K562 (cell line): ENCODE measurements around the gene AIG1. TPM values are rescaled to one million over a fixed set of nuclear protein-coding genes. Genes with fewer than 3 reads are reported as not detected.

Experiments used
- ATAC-seq: fragments of 200-7000 bp; cut with Tn5 transposase; 3 replicates; pipeline ENCODE4 v1.9.1; 2020; ENCODE audit warnings: moderate library complexity
- BruUV-seq: library from RNA; stranded (reverse); fragments of 400-500 nt; replicated peaks from 2 replicates; lab custom pipeline; 2021; lab: Mats Ljungman, UMichigan
- CTCF ChIA-PET: fragments of 300-600 bp; formaldehyde crosslinking; extraction: SDS; loops from one replicate; lab custom pipeline; 2021; ENCODE audit warnings: low intra/inter-chr PET ratio; lab: Yijun Ruan, JAX
- POLR2A ChIA-PET: fragments of 300-600, 350-650 bp; sonication (Branson Sonifier 250); formaldehyde crosslinking; extraction: SDS; loops from one replicate; lab custom pipeline; 2021; ENCODE audit warnings: antibody characterized with exemption, inconsistent platforms; lab: Yijun Ruan, JAX
- DNase-seq, 4 experiments: peaks; one replicate each; pipeline versions ENCODE4 v3.0.0 to v3.0.0-alpha.2; 2011 to 2018; ENCODE audit warnings: low spot score in 3 of 4, mixed read lengths in 3 of 4; ENCODE audit errors: extremely low read depth in 1 of 4
- FAIRE-seq: peaks from 2 replicates; lab custom pipeline; 2011; peaks lifted over from hg19 to GRCh38; lab: Jason Lieb, UNC
- H2AFZ ChIP-seq: 2 replicates; pipeline ENCODE4 v1.6.0; 2011; ENCODE audit warnings: low read depth, low read length, control low read depth, inconsistent platforms
- H3K27ac ChIP-seq: fragments of 200-600 bp; 3 replicates; pipeline ENCODE4 v1.8.0; 2011; ENCODE audit warnings: low read depth, mild to moderate bottlenecking, control low read depth, inconsistent platforms, low read length, moderate library complexity, mixed read lengths; ENCODE audit errors: extremely low read depth
- H3K27me3 ChIP-seq, 2 experiments: fragments of 300-600 bp in 1 of 2; 2 replicates in 1 of 2; 3 replicates in 1 of 2; pipeline versions ENCODE4 v1.6.0 to v1.8.0; 2011; ENCODE audit warnings: inconsistent platforms in 2 of 2, low read length in 2 of 2, mild to moderate bottlenecking in 1 of 2, mixed read lengths in 1 of 2, moderate library complexity in 1 of 2; ENCODE audit not compliant: control insufficient read depth in 2 of 2, insufficient read depth in 2 of 2
- H3K36me3 ChIP-seq: fragments of 300-600 bp; 3 replicates; pipeline ENCODE4 v1.8.0; 2011; ENCODE audit warnings: mild to moderate bottlenecking, low read length, inconsistent platforms; ENCODE audit not compliant: control insufficient read depth, insufficient read depth
- H3K4me1 ChIP-seq, 2 experiments: fragments of 200-600 bp in 1 of 2; replicated peaks in 1 of 2; 2 replicates in 1 of 2; 3 replicates in 1 of 2; pipeline versions ENCODE4 v1.5.1 to v1.8.0; 2011; ENCODE audit warnings: inconsistent platforms in 2 of 2, low read length in 2 of 2, mild to moderate bottlenecking in 1 of 2, mixed read lengths in 1 of 2, moderate library complexity in 1 of 2; ENCODE audit not compliant: control insufficient read depth in 2 of 2, insufficient read depth in 2 of 2
- H3K4me2 ChIP-seq: 2 replicates; pipeline ENCODE4 v1.6.1; 2011; ENCODE audit warnings: low read length, control low read depth, inconsistent platforms, mixed read lengths; ENCODE audit not compliant: insufficient read depth
- H3K4me3 ChIP-seq: fragments of 200-600 bp; sonication (generic), shearing (Covaris generic); 2 replicates; pipeline ENCODE4 v1.5.1; 2016; ENCODE audit warnings: control low read depth, inconsistent platforms
- H3K79me2 ChIP-seq: fragments of 200-600 bp; 3 replicates; pipeline ENCODE4 v1.8.0; 2011; ENCODE audit warnings: low read length, inconsistent platforms; ENCODE audit not compliant: control insufficient read depth, insufficient read depth
- H3K9ac ChIP-seq, 2 experiments: 2 replicates each; pipeline versions ENCODE4 v1.6.0 to v1.6.1; 2011; ENCODE audit warnings: low read depth in 2 of 2, low read length in 2 of 2, control low read depth in 1 of 2, inconsistent platforms in 1 of 2, mild to moderate bottlenecking in 1 of 2, mixed read lengths in 1 of 2; ENCODE audit not compliant: insufficient read depth in 1 of 2
- H3K9me1 ChIP-seq: one replicate; pipeline ENCODE4 v1.6.0; 2011; ENCODE audit warnings: inconsistent platforms, mild to moderate bottlenecking, low read length, moderate library complexity; ENCODE audit not compliant: control insufficient read depth, insufficient read depth
- H3K9me3 ChIP-seq: replicated peaks from 2 replicates; pipeline ENCODE4 v1.5.1; 2011; ENCODE audit warnings: low read depth, low read length, inconsistent platforms; ENCODE audit not compliant: control insufficient read depth, insufficient read depth
- H4K20me1 ChIP-seq: replicated peaks from 2 replicates; pipeline ENCODE4 v1.6.1; 2011; ENCODE audit warnings: low read length, inconsistent platforms, mixed read lengths; ENCODE audit not compliant: control insufficient read depth, insufficient read depth
- BRD4 ChIP-seq: fragments of 200-600 bp; sonication (generic); IDR thresholded peaks from 2 replicates; pipeline ENCODE4 v1.6.1; 2017; ENCODE audit warnings: inconsistent platforms
- CHD2 ChIP-seq: IDR thresholded peaks from 2 replicates; pipeline ENCODE4 v1.6.1; 2011; ENCODE audit warnings: low read depth, low read length
- FUS ChIP-seq: fragments of 200-400 bp; formaldehyde crosslinking; optimal IDR thresholded peaks from 2 replicates; pipeline ENCODE3; 2017; ENCODE audit warnings: low read depth, low read length
- HMBOX1 ChIP-seq: sonication (generic); IDR thresholded peaks from 2 replicates; pipeline ENCODE4 v1.6.1; 2016
- KAT7 ChIP-seq: sonication (generic); formaldehyde crosslinking; IDR thresholded peaks from 2 replicates; pipeline ENCODE4 v1.8.0; 2022; ENCODE audit warnings: missing genetic modification reagents, mild to moderate bottlenecking, borderline replicate concordance
- L3MBTL2 ChIP-seq: fragments of 450-650 bp; IDR thresholded peaks from 2 replicates; pipeline ENCODE4 v1.6.1; 2016; ENCODE audit warnings: mild to moderate bottlenecking, moderate library complexity
- MBD2 ChIP-seq: sonication (generic); IDR thresholded peaks from 2 replicates; pipeline ENCODE4 v1.6.1; 2016; ENCODE audit warnings: low read depth, borderline replicate concordance
- RBM17 ChIP-seq: fragments of 200-400 bp; formaldehyde crosslinking; IDR thresholded peaks from 2 replicates; pipeline ENCODE4 v1.6.1; 2017; ENCODE audit warnings: low read depth, mild to moderate bottlenecking, low read length, borderline replicate concordance
- SMARCE1 ChIP-seq: fragments of 450-650 bp; IDR thresholded peaks from 2 replicates; pipeline ENCODE4 v1.7.1; 2016; ENCODE audit warnings: mild to moderate bottlenecking
- STAG1 ChIP-seq: sonication (generic); formaldehyde crosslinking; IDR thresholded peaks from 2 replicates; pipeline ENCODE4 v1.5.0; 2020; ENCODE audit warnings: missing genetic modification reagents, borderline replicate concordance
- ZBTB1 ChIP-seq: sonication (generic); formaldehyde crosslinking; IDR thresholded peaks from 2 replicates; pipeline ENCODE4 v1.8.1; 2023; ENCODE audit warnings: missing genetic modification reagents, low read depth, mild to moderate bottlenecking, borderline replicate concordance
- ZNF197 ChIP-seq: fragments of 200-800 bp; sonication (Bioruptor generic); IDR thresholded peaks from 2 replicates; pipeline ENCODE4 v1.6.1; 2016; ENCODE audit warnings: low read depth, missing genetic modification characterization, missing compliant biosample characterization
- ZNF778 ChIP-seq: fragments of 450-650 bp; formaldehyde crosslinking; IDR thresholded peaks from 2 replicates; pipeline ENCODE4 v1.4.0; 2020; ENCODE audit warnings: mild to moderate bottlenecking, moderate library complexity
- WGBS: fragments of 100-300 bp; shearing (Covaris generic); methylation state at CpG from one replicate; pipeline ENCODE4 v1.1.6; 2016; ENCODE audit warnings: low coverage, mixed read lengths; ENCODE audit not compliant: insufficient coverage; ENCODE audit errors: missing lambda C conversion rate; 5-methylcytosine and 5-hydroxymethylcytosine counted together
- in situ Hi-C: fragments of 300-500 bp; cut with MboI; formaldehyde crosslinking; loops from 4 replicates; pipeline ENCODE4 v1.15.0; 2018; ENCODE audit warnings: inconsistent platforms, mixed read lengths
- intact Hi-C: fragments of 100-400 bp; cut with micrococcal nuclease; formaldehyde crosslinking; loops from 2 replicates; pipeline ENCODE4 v1.14.2; 2022
- polyA plus RNA-seq, 8 experiments: library from polyadenylated mRNA; depleted of rRNA in 4 of 8; stranded (reverse) in 5 of 8; unstranded in 3 of 8; fragments of >200 nt; fragmentation: Nextera tagmentation in 2 of 8; fragmentation: Illumina TruSeq in 1 of 8; extraction: Ambion mirVana in 2 of 8; extraction: Trizol in 1 of 8; gene quantifications; 2 replicates each; pipeline versions ENCODE4 v1.2.1 to v1.2.3, GENCODE V29; 2011 to 2014; ENCODE audit warnings: inconsistent platforms in 1 of 8, missing spikeins in 1 of 8
- total RNA-seq, 7 experiments: library from RNA; depleted of rRNA in 6 of 7; stranded (reverse); fragments of >200 nt in 6 of 7; fragmentation: Illumina TruSeq in 2 of 7; extraction: Trizol in 2 of 7; gene quantifications; 2 replicates each; pipeline versions ENCODE4 v1.2.1 to v1.2.3, GENCODE V29; 2011 to 2021; ENCODE audit warnings: low replicate concordance in 1 of 7
- TF ChIP-seq, protein P1 (sequence below): fragments of 450-650 bp; IDR thresholded peaks from 2 replicates; pipeline ENCODE4 v1.6.1; 2016; ENCODE audit warnings: mild to moderate bottlenecking
- TF ChIP-seq, protein P2 (sequence below): fragments of 250-450 bp; sonication (Bioruptor Pico); IDR thresholded peaks from 2 replicates; pipeline ENCODE4 v1.8.0; 2022; ENCODE audit warnings: inconsistent platforms, mild to moderate bottlenecking, moderate library complexity, borderline replicate concordance
- TF ChIP-seq, protein P3 (sequence below): fragments of 450-650 bp; IDR thresholded peaks from 2 replicates; pipeline ENCODE4 v1.6.1; 2016; ENCODE audit warnings: missing biosample characterization, missing genetic modification characterization

Gene AIG1
- total and polyA plus RNA-seq, 9 of the 15 experiments (the other 6 are each of a cell fraction or from before 2014, with no cell fraction given), result 74.8 to 333 (median 127) TPM

DNA sequence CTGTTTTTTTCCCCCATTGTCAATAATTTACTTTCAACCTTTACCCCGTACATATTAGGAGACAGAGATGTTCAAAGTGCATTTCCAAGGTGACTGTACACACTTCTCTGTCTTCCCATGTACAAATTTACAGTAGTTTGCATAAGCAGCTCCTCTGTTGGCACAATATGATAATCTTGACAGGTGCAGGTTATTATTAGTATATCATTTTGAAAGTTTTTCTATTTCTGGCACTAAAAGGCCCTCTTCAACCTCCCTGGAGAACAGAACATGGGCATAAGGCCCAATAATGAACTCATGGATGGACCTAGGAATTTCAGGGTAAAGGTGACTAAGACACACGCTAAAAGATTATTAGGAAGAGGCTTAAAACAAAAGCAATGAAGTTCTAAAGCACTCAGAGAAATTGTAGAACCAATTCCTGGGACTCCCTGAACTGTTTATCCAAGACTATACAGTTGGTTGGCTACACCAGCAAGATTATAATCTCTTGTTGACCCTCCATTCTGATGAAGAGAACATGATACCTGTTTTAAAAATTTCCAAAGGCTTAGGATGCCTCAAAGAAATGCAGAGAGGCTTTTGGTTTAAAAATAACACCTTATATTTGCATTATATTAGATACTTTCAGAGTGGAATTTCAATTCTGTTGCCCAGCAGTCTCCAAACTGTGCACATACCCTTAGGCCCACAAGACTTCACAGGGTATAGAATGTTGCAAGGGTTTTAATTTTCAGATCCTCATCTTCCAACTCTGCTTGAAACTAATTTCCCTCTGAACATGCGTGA, 1.1 kb downstream of the AIG1 start:
- Histone ChIP-seq H4K20me1 (no peaks in the 10 kb centered on the region), H3K27me3 (no peaks in the 10 kb centered on the region), H2AFZ (peak overlapping the region; percentile 93), H3K4me3 (peak overlapping the region; percentile 59), H3K9me1 (no peaks in the 10 kb centered on the region), H3K9me3 (peaks cover 8% of the 10 kb centered on the region), H3K4me1 (peaks cover 9 to 40% of the 10 kb centered on the region in 2 experiments; a peak in 4 of 5 replicates), H3K36me3 (peaks cover 9% of the 10 kb centered on the region; the same call in 2 of the 3 replicates), H3K27ac (peak overlapping the region; percentile 79), H3K79me2 (peaks cover 48% of the 10 kb centered on the region), H3K9ac (peak overlapping the region in 1 of 2 experiments; percentile 61; a peak in 2 of 4 replicates), H3K4me2 (peak overlapping the region; percentile 91)
- DNase-seq (no peak), ATAC-seq (no peak; the same call in 2 of the 3 replicates), FAIRE-seq (no peak)
- ChIA-PET POLR2A (interaction anchor here (1.0 kb wide), 1 partner anchor 23 kb away, joined by 3 read pairs; no protein-coding TSS in a partner anchor), CTCF (no interaction called here)
- intact Hi-C loops (loop anchor here (5.0 kb wide), 1 partner anchor 119 kb away; no protein-coding TSS in a partner anchor), in situ Hi-C loops (no loop called here)
- TSS peak; percentile 64 for BruUV-seq
- WGBS, result 27% methylated on average over 3 of the region's 3 CpGs
- TF ChIP-seq BRD4 (0 out of 2 replicates have a peak, but pooled peaks have one; percentile 26), FUS (no peak), HMBOX1 (no peak), ZNF197 (no peak), ZNF778 (no peak), KAT7 (0 out of 2 replicates have a peak, but pooled peaks have one; percentile 13), SMARCE1 (no peak), MBD2 (no peak), RBM17 (no peak), ZBTB1 (no peak), STAG1 (CRISPR knock-in tag) (no peak), CHD2 (no peak), L3MBTL2 (no peak)
- TF ChIP-seq, protein P1, sequence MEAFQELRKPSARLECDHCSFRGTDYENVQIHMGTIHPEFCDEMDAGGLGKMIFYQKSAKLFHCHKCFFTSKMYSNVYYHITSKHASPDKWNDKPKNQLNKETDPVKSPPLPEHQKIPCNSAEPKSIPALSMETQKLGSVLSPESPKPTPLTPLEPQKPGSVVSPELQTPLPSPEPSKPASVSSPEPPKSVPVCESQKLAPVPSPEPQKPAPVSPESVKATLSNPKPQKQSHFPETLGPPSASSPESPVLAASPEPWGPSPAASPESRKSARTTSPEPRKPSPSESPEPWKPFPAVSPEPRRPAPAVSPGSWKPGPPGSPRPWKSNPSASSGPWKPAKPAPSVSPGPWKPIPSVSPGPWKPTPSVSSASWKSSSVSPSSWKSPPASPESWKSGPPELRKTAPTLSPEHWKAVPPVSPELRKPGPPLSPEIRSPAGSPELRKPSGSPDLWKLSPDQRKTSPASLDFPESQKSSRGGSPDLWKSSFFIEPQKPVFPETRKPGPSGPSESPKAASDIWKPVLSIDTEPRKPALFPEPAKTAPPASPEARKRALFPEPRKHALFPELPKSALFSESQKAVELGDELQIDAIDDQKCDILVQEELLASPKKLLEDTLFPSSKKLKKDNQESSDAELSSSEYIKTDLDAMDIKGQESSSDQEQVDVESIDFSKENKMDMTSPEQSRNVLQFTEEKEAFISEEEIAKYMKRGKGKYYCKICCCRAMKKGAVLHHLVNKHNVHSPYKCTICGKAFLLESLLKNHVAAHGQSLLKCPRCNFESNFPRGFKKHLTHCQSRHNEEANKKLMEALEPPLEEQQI, result no peak
- TF ChIP-seq, protein P2, sequence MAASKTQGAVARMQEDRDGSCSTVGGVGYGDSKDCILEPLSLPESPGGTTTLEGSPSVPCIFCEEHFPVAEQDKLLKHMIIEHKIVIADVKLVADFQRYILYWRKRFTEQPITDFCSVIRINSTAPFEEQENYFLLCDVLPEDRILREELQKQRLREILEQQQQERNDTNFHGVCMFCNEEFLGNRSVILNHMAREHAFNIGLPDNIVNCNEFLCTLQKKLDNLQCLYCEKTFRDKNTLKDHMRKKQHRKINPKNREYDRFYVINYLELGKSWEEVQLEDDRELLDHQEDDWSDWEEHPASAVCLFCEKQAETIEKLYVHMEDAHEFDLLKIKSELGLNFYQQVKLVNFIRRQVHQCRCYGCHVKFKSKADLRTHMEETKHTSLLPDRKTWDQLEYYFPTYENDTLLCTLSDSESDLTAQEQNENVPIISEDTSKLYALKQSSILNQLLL, result no peak
- TF ChIP-seq, protein P3, sequence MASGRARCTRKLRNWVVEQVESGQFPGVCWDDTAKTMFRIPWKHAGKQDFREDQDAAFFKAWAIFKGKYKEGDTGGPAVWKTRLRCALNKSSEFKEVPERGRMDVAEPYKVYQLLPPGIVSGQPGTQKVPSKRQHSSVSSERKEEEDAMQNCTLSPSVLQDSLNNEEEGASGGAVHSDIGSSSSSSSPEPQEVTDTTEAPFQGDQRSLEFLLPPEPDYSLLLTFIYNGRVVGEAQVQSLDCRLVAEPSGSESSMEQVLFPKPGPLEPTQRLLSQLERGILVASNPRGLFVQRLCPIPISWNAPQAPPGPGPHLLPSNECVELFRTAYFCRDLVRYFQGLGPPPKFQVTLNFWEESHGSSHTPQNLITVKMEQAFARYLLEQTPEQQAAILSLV (tag), result no peak
